ENCODE measurements around the gene CLRN3. TPM values are rescaled to one million over a fixed set of nuclear protein-coding genes. Genes with fewer than 3 reads are reported as not detected.

The CLRN3 gene
- total and polyA plus RNA-seq, 3 donors from 2014 or later = 0.55 TPM; not detected in 2

- no peak overlapping the region for H3K4me3 ChIP-seq
- intact Hi-C loops (cut with DNase I; ENCODE audit: low total_unique reads) = no loop called here
- H3K36me3 ChIP-seq (ENCODE audit: low read depth, missing control alignments) = no peaks in the 10 kb centered on the region
- H3K4me1 ChIP-seq = peaks cover 9% of the 10 kb centered on the region
- TF ChIP-seq POLR2A (IDR thresholded peaks at IDR 0.05) (no peak), CTCF (IDR thresholded peaks at IDR 0.05) (no peak)
- no peaks in the 10 kb centered on the region for H3K9me3 ChIP-seq
- H3K27me3 ChIP-seq = no peaks in the 10 kb centered on the region
- no peak for DNase-seq
- no peak overlapping the region for H3K27ac ChIP-seq
These were observed 44.3 kb upstream of the CLRN3 start for GRCh38 chr10:127937069-127937468.

- no peaks in the 10 kb centered on the region for H3K9me3 ChIP-seq
- DNase-seq = no peak
- intact Hi-C loops (cut with DNase I; ENCODE audit: low total_unique reads) = no loop called here
- no peak for TF ChIP-seq POLR2A (IDR thresholded peaks at IDR 0.05)
- TF ChIP-seq CTCF (IDR thresholded peaks at IDR 0.05) = no peak
- no peaks in the 10 kb centered on the region for H3K4me1 ChIP-seq
- H3K27ac ChIP-seq = no peak overlapping the region
- H3K27me3 ChIP-seq = no peaks in the 10 kb centered on the region
- WGBS, 2 donors = 55 to 78% methylated on average over 16 of the region's 16 CpGs
- no peaks in the 10 kb centered on the region for H3K36me3 ChIP-seq (ENCODE audit: low read depth, missing control alignments)
- H3K4me3 ChIP-seq = no peak overlapping the region
These were observed 42.4 kb upstream of the CLRN3 start for GRCh38 chr10:127935071-127935561.

- intact Hi-C loops (cut with DNase I; ENCODE audit: low total_unique reads) = no loop called here
- Histone ChIP-seq H3K27ac (no peak overlapping the region), H3K4me1 (no peaks in the 10 kb centered on the region), H3K36me3 (ENCODE audit: low read depth, missing control alignments) (no peaks in the 10 kb centered on the region), H3K9me3 (no peaks in the 10 kb centered on the region), H3K4me3 (no peak overlapping the region), H3K27me3 (no peaks in the 10 kb centered on the region)
- WGBS, 2 donors = 79% methylated on average over 7 to 14 of the region's 14 CpGs
- peak; percentile 33 for DNase-seq
- TF ChIP-seq POLR2A (IDR thresholded peaks at IDR 0.05) = no peak
- TF ChIP-seq CTCF (IDR thresholded peaks at IDR 0.05) = no peak
These were observed 41.6 kb upstream of the CLRN3 start for GRCh38 chr10:127934383-127934782.

- no peak for DNase-seq
- H3K27ac ChIP-seq = no peak overlapping the region
- no peaks in the 10 kb centered on the region for H3K9me3 ChIP-seq
- WGBS, 2 donors = 84 to 90% methylated on average over 5 of the region's 5 CpGs
- no peaks in the 10 kb centered on the region for H3K4me1 ChIP-seq
- no peaks in the 10 kb centered on the region for H3K36me3 ChIP-seq (ENCODE audit: low read depth, missing control alignments)
- intact Hi-C loops (cut with DNase I; ENCODE audit: low total_unique reads) = no loop called here
- no peak overlapping the region for H3K4me3 ChIP-seq
- H3K27me3 ChIP-seq = no peaks in the 10 kb centered on the region
- TF ChIP-seq CTCF (IDR thresholded peaks at IDR 0.05) = no peak
- TF ChIP-seq POLR2A (IDR thresholded peaks at IDR 0.05) = no peak
These were observed 40.5 kb upstream of the CLRN3 start for GRCh38 chr10:127933271-127933670.

- 92 to 95% methylated on average over 15 of the region's 15 CpGs for WGBS, 2 donors
- Histone ChIP-seq H3K4me3 (no peak overlapping the region), H3K27ac (no peak overlapping the region), H3K27me3 (no peaks in the 10 kb centered on the region), H3K9me3 (no peaks in the 10 kb centered on the region), H3K4me1 (no peaks in the 10 kb centered on the region), H3K36me3 (ENCODE audit: low read depth, missing control alignments) (no peaks in the 10 kb centered on the region)
- intact Hi-C loops (cut with DNase I; ENCODE audit: low total_unique reads) = no loop called here
- TF ChIP-seq CTCF (IDR thresholded peaks at IDR 0.05) = no peak
- TF ChIP-seq POLR2A (IDR thresholded peaks at IDR 0.05) = no peak
- no peak for DNase-seq
These were observed 40.0 kb upstream of the CLRN3 start for GRCh38 chr10:127932521-127933270.
